PC-3 (cell line): ENCODE results near the gene CIAPIN1. TPM values are rescaled to one million over a fixed set of nuclear protein-coding genes. Genes with fewer than 3 reads are reported as not detected.

Experiments used
- ATAC-seq: fragments of 200-7000 bp; cut with Tn5 transposase; 2 replicates; pipeline ENCODE4 v1.9.1; 2020; ENCODE audit warnings: mild to moderate bottlenecking, moderate library complexity
- BruUV-seq: library from RNA; stranded (reverse); fragments of 400-500 nt; replicated peaks from 2 replicates; lab custom pipeline; 2021; lab: Mats Ljungman, UMichigan
- CTCF ChIA-PET: fragments of 300-600 bp; sonication (Branson Sonifier 250); formaldehyde crosslinking; loops from one replicate; lab custom pipeline; 2022; ENCODE audit warnings: antibody characterized with exemption; lab: Charles Lee
- POLR2A ChIA-PET: fragments of 300-600 bp; sonication (Branson Sonifier 250); formaldehyde crosslinking; loops from one replicate; lab custom pipeline; 2022; ENCODE audit warnings: antibody characterized with exemption; ENCODE audit not compliant: unreplicated experiment; lab: Charles Lee
- DNase-seq: peaks from one replicate; pipeline ENCODE4 v3.0.0-alpha.2; 2015
- H2AFZ ChIP-seq: fragments of 300-600 bp; sonication (generic); 2 replicates; pipeline ENCODE4 v1.6.0; 2016; ENCODE audit warnings: antibody characterized with exemption, low read length
- H3F3A ChIP-seq: fragments of 300-600 bp; sonication (generic); one replicate; pipeline ENCODE4 v1.6.0; 2017; ENCODE audit warnings: antibody characterized with exemption, low read length, control low read depth, mild to moderate bottlenecking; ENCODE audit not compliant: unreplicated experiment
- H3K27ac ChIP-seq: fragments of 300-600 bp; sonication (generic); 2 replicates; pipeline ENCODE4 v1.5.1; 2016; ENCODE audit warnings: mild to moderate bottlenecking, low read length
- H3K27me3 ChIP-seq: fragments of 300-600 bp; sonication (generic); 2 replicates; pipeline ENCODE4 v1.6.1; 2016; ENCODE audit warnings: low read length, mixed read lengths
- H3K36me3 ChIP-seq: fragments of 300-600 bp; sonication (generic); 2 replicates; pipeline ENCODE4 v1.6.1; 2016; ENCODE audit warnings: low read depth, mixed run types, low read length, mixed read lengths
- H3K4me1 ChIP-seq: fragments of 300-600 bp; sonication (generic); 2 replicates; pipeline ENCODE4 v1.5.1; 2016; ENCODE audit warnings: low read length; ENCODE audit not compliant: insufficient read depth
- H3K4me2 ChIP-seq: fragments of 300-600 bp; sonication (generic); 2 replicates; pipeline ENCODE4 v1.6.0; 2016; ENCODE audit warnings: low read length
- H3K4me3 ChIP-seq: fragments of 300-600 bp; sonication (generic); 2 replicates; pipeline ENCODE4 v1.5.1; 2016; ENCODE audit warnings: mild to moderate bottlenecking, low read length, mixed read lengths
- H3K79me2 ChIP-seq: fragments of 300-600 bp; sonication (generic); 2 replicates; pipeline ENCODE4 v1.6.1; 2017; ENCODE audit warnings: low read length, mixed read lengths
- H3K9ac ChIP-seq: fragments of 300-600 bp; sonication (generic); 2 replicates; pipeline ENCODE4 v1.6.0; 2016; ENCODE audit warnings: mild to moderate bottlenecking, low read length
- H3K9me2 ChIP-seq: fragments of 300-600 bp; sonication (generic); replicated peaks from 2 replicates; pipeline ENCODE4 v1.6.1; 2016; ENCODE audit warnings: mixed run types, low read length, mixed read lengths
- H3K9me3 ChIP-seq: fragments of 300-600 bp; sonication (generic); 2 replicates; pipeline ENCODE4 v1.6.1; 2016; ENCODE audit warnings: low read length, mixed read lengths
- H4K20me1 ChIP-seq: fragments of 300-600 bp; sonication (generic); 2 replicates; pipeline ENCODE4 v1.6.1; 2016; ENCODE audit warnings: low read length, mixed read lengths
- EZH2 ChIP-seq: fragments of 300-600 bp; sonication (generic); IDR thresholded peaks from one replicate; pipeline ENCODE4 v1.6.1; 2017; ENCODE audit warnings: antibody characterized with exemption, mild to moderate bottlenecking, low read length; ENCODE audit not compliant: unreplicated experiment
- EZH2phosphoT487 ChIP-seq: fragments of 300-600 bp; sonication (generic); IDR thresholded peaks from 2 replicates; pipeline ENCODE4 v1.6.1; 2018; ENCODE audit warnings: mild to moderate bottlenecking, antibody characterized with exemption, low read length, borderline replicate concordance
- intact Hi-C: fragments of 100-400 bp; cut with micrococcal nuclease; formaldehyde crosslinking; loops from 2 replicates; pipeline ENCODE4 v1.9.0; 2023
- total RNA-seq: library from RNA; depleted of rRNA; stranded (reverse); fragments of >200 nt; gene quantifications from 2 replicates; pipeline ENCODE4 v1.2.3, GENCODE V29; 2014
- TF ChIP-seq, protein P1 (sequence below): fragments of 300-600 bp; sonication (generic); conservative IDR thresholded peaks from 2 replicates; pipeline ENCODE4 v1.5.1; 2017; ENCODE audit warnings: antibody characterized with exemption, low read depth, mild to moderate bottlenecking, low read length

Gene CIAPIN1
- total RNA-seq, 1 experiment from 2014 or later = 48.6 TPM

DNA sequence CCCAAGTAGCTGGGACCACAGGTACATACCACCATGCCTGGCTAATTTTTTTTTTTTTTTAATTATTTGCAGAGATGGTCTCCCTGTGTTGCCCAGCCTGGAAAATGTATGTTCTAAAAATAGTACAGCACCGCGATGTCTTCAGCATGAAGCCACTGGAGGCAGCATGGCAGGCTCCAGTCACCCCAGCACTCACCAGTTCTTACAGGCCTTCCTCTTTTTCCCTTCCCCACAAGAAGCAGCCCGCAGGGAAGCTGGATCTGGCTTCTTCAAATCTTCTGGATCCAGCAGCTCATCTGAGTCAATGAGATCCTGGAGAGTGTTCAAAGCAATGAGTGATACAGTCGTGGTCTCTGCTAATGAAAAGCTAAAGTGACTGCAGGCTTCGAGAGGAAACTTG is 16.2 kb downstream of the CIAPIN1 start:
- Histone ChIP-seq H3K9me3 (no peaks in the 10 kb centered on the region), H3K4me2 (no peak overlapping the region), H3K4me3 (no peak overlapping the region), H3K27me3 (no peaks in the 10 kb centered on the region), H3K36me3 (peaks cover 21% of the 10 kb centered on the region), H3K9ac (no peak overlapping the region), H3K9me2 (no peaks in the 10 kb centered on the region), H2AFZ (no peak overlapping the region), H3K4me1 (no peaks in the 10 kb centered on the region), H4K20me1 (no peaks in the 10 kb centered on the region), H3K27ac (no peak overlapping the region), H3K79me2 (no peaks in the 10 kb centered on the region), H3F3A (no peaks in the 10 kb centered on the region)
- intact Hi-C loops = no loop called here
- ChIA-PET CTCF (no interaction called here), POLR2A (no interaction called here)
- BruUV-seq = no TSS peak
- TF ChIP-seq EZH2 = no peak
- TF ChIP-seq, protein P1, sequence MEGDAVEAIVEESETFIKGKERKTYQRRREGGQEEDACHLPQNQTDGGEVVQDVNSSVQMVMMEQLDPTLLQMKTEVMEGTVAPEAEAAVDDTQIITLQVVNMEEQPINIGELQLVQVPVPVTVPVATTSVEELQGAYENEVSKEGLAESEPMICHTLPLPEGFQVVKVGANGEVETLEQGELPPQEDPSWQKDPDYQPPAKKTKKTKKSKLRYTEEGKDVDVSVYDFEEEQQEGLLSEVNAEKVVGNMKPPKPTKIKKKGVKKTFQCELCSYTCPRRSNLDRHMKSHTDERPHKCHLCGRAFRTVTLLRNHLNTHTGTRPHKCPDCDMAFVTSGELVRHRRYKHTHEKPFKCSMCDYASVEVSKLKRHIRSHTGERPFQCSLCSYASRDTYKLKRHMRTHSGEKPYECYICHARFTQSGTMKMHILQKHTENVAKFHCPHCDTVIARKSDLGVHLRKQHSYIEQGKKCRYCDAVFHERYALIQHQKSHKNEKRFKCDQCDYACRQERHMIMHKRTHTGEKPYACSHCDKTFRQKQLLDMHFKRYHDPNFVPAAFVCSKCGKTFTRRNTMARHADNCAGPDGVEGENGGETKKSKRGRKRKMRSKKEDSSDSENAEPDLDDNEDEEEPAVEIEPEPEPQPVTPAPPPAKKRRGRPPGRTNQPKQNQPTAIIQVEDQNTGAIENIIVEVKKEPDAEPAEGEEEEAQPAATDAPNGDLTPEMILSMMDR = no peak
- no peak for TF ChIP-seq EZH2phosphoT487
- ATAC-seq = no peak
- no peak for DNase-seq

DNA sequence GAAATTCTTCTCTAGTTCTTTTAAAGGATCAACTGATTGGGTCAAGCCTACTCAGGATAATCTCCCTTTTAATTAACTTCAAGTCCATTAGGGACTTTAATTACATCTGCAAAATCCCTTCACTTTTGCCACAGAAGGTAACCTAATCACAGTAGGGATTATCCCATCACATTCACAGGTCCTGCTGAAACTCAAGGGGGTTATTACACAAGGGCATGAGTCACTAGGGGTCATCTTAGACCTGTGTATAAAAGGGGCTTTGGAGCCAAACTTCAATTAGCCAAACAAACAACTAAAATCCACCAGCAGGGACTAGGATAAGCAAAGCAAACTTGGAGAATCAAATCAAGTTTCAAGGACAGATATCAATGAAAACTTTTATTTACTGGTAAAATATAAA is 19.4 kb downstream of the CIAPIN1 start:
- no peaks in the 10 kb centered on the region for H3K9me2 ChIP-seq
- H3K9me3 ChIP-seq = no peaks in the 10 kb centered on the region
- no peaks in the 10 kb centered on the region for H3F3A ChIP-seq
- BruUV-seq = no TSS peak
- no peaks in the 10 kb centered on the region for H3K79me2 ChIP-seq
- H3K27me3 ChIP-seq = no peaks in the 10 kb centered on the region
- no peak for TF ChIP-seq EZH2phosphoT487
- TF ChIP-seq EZH2 = no peak
- TF ChIP-seq, protein P1 = no peak
- peaks cover 10% of the 10 kb centered on the region for H3K36me3 ChIP-seq
- DNase-seq = no peak
- POLR2A ChIA-PET = no interaction called here
- no peak overlapping the region for H3K4me2 ChIP-seq
- ATAC-seq = no peak
- H3K9ac ChIP-seq = no peak overlapping the region
- H2AFZ ChIP-seq = no peak overlapping the region
- H3K4me3 ChIP-seq = no peak overlapping the region
- H3K27ac ChIP-seq = no peak overlapping the region
- intact Hi-C loops = no loop called here
- no peaks in the 10 kb centered on the region for H4K20me1 ChIP-seq
- CTCF ChIA-PET = no interaction called here
- H3K4me1 ChIP-seq = no peaks in the 10 kb centered on the region

GRCh38 chr16:57427307-57427706 is 19.9 kb downstream of the CIAPIN1 start:
- DNase-seq (no peak), ATAC-seq (no peak)
- POLR2A ChIA-PET = no interaction called here
- Histone ChIP-seq H3K9me3 (no peaks in the 10 kb centered on the region), H3K9ac (no peak overlapping the region), H3K27me3 (no peaks in the 10 kb centered on the region), H3K4me2 (no peak overlapping the region), H4K20me1 (no peaks in the 10 kb centered on the region), H3K27ac (no peak overlapping the region), H3K9me2 (no peaks in the 10 kb centered on the region), H3K36me3 (peaks cover 6% of the 10 kb centered on the region), H3K4me1 (no peaks in the 10 kb centered on the region), H3K79me2 (no peaks in the 10 kb centered on the region), H2AFZ (no peak overlapping the region), H3K4me3 (no peak overlapping the region), H3F3A (no peaks in the 10 kb centered on the region)
- TF ChIP-seq, protein P1 = no peak
- TF ChIP-seq EZH2 (no peak), EZH2phosphoT487 (no peak)
- CTCF ChIA-PET = no interaction called here
- no TSS peak for BruUV-seq
- intact Hi-C loops = no loop called here
